K562 (cell line): ENCODE data around the gene NUBP2.

Source experiments
- CHD1 ChIP-seq: fragments of 200-600 bp; sonication (generic); IDR thresholded peaks from one replicate; pipeline ENCODE4 v1.6.1; 2012; ENCODE audit warnings: mild to moderate bottlenecking, moderate library complexity, low read length, inconsistent platforms
- TSC22D4 ChIP-seq: fragments of 450-650 bp; IDR thresholded peaks from 2 replicates; pipeline ENCODE4 v1.6.1; 2016; ENCODE audit warnings: missing genetic modification characterization, missing biosample characterization, control low read depth
- TF ChIP-seq, protein P1 (sequence below): sonication (generic); formaldehyde crosslinking; IDR thresholded peaks from 2 replicates; pipeline ENCODE4 v1.8.1; 2023; ENCODE audit warnings: mild to moderate bottlenecking, missing genetic modification reagents

DNA sequence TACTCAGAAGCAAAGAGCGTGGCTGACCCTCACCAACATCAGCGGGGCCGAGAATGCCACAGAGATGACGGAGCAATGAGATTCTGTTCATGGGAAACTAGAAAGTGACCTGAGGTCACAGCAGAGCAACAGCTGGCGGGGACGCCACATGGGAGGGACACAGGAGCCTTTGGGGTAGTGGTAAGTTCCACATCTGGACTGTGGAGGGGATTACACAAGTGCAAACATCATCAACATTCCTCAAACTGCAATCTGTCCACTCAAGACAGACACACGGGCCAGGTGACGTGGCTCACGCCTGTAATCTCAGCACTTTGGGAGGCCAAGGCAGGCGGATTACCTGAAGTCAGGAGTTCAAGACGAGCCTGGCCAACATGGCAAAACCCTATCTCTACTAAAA is 32.7 kb downstream of the NUBP2 start:
- no peak for TF ChIP-seq TSC22D4 (tag)
- TF ChIP-seq, protein P1, sequence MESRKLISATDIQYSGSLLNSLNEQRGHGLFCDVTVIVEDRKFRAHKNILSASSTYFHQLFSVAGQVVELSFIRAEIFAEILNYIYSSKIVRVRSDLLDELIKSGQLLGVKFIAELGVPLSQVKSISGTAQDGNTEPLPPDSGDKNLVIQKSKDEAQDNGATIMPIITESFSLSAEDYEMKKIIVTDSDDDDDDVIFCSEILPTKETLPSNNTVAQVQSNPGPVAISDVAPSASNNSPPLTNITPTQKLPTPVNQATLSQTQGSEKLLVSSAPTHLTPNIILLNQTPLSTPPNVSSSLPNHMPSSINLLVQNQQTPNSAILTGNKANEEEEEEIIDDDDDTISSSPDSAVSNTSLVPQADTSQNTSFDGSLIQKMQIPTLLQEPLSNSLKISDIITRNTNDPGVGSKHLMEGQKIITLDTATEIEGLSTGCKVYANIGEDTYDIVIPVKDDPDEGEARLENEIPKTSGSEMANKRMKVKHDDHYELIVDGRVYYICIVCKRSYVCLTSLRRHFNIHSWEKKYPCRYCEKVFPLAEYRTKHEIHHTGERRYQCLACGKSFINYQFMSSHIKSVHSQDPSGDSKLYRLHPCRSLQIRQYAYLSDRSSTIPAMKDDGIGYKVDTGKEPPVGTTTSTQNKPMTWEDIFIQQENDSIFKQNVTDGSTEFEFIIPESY (CRISPR knock-in tag): no peak
- no peak for TF ChIP-seq CHD1
